T1000 (cell line): ENCODE measurements around the gene PKD1L1.
"Not testable (repeated sequence)": the region's sequence is repeated elsewhere in the genome, so short reads cannot be mapped to it uniquely, and the experiment has no call there.

Experiments used
- DNase-seq: peaks from one replicate; lab custom pipeline; 2025; ENCODE audit warnings: mixed read lengths; lab: John Stamatoyannopoulos, UW

The PKD1L1 gene

GRCh38 chr7:47765373-47765979 is 182.8 kb downstream of the PKD1L1 start:
- no peak for DNase-seq

- DNase-seq, result no peak
These were observed 183.5 kb downstream of the PKD1L1 start for GRCh38 chr7:47764746-47765145.

GRCh38 chr7:47763063-47763974 is 184.9 kb downstream of the PKD1L1 start:
- peak; percentile 74 for DNase-seq

- no peak for DNase-seq
These were observed 185.6 kb downstream of the PKD1L1 start for GRCh38 chr7:47762746-47763062.

- DNase-seq, result no peak
These were observed 186.1 kb downstream of the PKD1L1 start for GRCh38 chr7:47762207-47762606.

GRCh38 chr7:47759056-47759706 is 189.1 kb downstream of the PKD1L1 start:
- no peak for DNase-seq

GRCh38 chr7:47758546-47758945 is 189.7 kb downstream of the PKD1L1 start:
- DNase-seq, result no peak

- no peak for DNase-seq
These were observed 190.3 kb downstream of the PKD1L1 start for GRCh38 chr7:47757921-47758411.

GRCh38 chr7:47756636-47757035 is 191.6 kb downstream of the PKD1L1 start:
- DNase-seq, result no peak

- DNase-seq, result no peak
These were observed 193.0 kb downstream of the PKD1L1 start for GRCh38 chr7:47755248-47755647.

GRCh38 chr7:47751724-47752123 is 196.5 kb downstream of the PKD1L1 start:
- not testable (repeated sequence) for DNase-seq

- no peak for DNase-seq
These were observed 197.2 kb downstream of the PKD1L1 start for GRCh38 chr7:47751043-47751442.

- no peak for DNase-seq
These were observed 200.2 kb downstream of the PKD1L1 start for GRCh38 chr7:47748041-47748440.

GRCh38 chr7:47747160-47747559 is 201.1 kb downstream of the PKD1L1 start:
- DNase-seq, result no peak

- no peak for DNase-seq
These were observed 201.8 kb downstream of the PKD1L1 start for GRCh38 chr7:47746468-47746867.

- no peak for DNase-seq
These were observed 203.4 kb downstream of the PKD1L1 start for GRCh38 chr7:47744883-47745282.

GRCh38 chr7:47743965-47744591 is 204.2 kb downstream of the PKD1L1 start:
- no peak for DNase-seq

- DNase-seq, result no peak
These were observed 206.3 kb downstream of the PKD1L1 start for GRCh38 chr7:47741984-47742383.

- DNase-seq, result no peak
These were observed 208.4 kb downstream of the PKD1L1 start for GRCh38 chr7:47739891-47740290.

GRCh38 chr7:47739301-47739875 is 208.9 kb downstream of the PKD1L1 start:
- DNase-seq, result no peak

- no peak for DNase-seq
These were observed 209.6 kb downstream of the PKD1L1 start for GRCh38 chr7:47738563-47739166.

- DNase-seq, result no peak
These were observed 210.7 kb downstream of the PKD1L1 start for GRCh38 chr7:47737601-47738000.
